ENCODE data around the gene FFAR4.

DNA sequence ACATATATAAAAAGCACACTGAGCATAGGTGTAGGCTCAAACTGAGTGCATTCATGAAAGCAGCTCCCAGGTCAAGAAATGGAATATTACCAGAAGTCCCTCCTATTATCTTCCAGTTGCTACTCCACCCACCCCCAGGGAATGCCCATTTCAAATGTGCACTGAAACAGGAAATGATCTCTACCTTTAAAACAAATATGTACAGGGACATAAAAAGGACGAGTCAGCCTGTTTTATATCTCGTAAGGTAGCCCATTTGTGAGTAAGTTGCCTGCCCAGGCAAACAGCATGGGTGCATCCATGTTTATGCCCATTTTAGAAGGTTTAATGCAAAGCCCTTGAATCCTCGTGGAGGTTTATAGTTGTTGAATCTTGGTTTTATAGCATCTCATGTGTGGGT, 10.4 kb downstream of the FFAR4 start:
- TF ChIP-seq, protein P1, sequence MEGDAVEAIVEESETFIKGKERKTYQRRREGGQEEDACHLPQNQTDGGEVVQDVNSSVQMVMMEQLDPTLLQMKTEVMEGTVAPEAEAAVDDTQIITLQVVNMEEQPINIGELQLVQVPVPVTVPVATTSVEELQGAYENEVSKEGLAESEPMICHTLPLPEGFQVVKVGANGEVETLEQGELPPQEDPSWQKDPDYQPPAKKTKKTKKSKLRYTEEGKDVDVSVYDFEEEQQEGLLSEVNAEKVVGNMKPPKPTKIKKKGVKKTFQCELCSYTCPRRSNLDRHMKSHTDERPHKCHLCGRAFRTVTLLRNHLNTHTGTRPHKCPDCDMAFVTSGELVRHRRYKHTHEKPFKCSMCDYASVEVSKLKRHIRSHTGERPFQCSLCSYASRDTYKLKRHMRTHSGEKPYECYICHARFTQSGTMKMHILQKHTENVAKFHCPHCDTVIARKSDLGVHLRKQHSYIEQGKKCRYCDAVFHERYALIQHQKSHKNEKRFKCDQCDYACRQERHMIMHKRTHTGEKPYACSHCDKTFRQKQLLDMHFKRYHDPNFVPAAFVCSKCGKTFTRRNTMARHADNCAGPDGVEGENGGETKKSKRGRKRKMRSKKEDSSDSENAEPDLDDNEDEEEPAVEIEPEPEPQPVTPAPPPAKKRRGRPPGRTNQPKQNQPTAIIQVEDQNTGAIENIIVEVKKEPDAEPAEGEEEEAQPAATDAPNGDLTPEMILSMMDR (IDR thresholded peaks at IDR 0.05): no peak
- no peak for TF ChIP-seq POLR2AphosphoS5 (IDR thresholded peaks at IDR 0.05)
- TF ChIP-seq POLR2A (IDR thresholded peaks at IDR 0.05): no peak
- no peak for TF ChIP-seq EP300 (IDR thresholded peaks at IDR 0.05)
